IPS DF 6.9 (cell line): ENCODE data around the gene MRPL36.

Source experiments
- DNase-seq: peaks from one replicate; pipeline ENCODE4 v3.0.0-alpha.2; 2013; ENCODE audit warnings: low read depth, low spot score
- H3K27ac ChIP-seq: one replicate; pipeline ENCODE4 v1.5.1; 2013; ENCODE audit warnings: low read length, control low read depth
- H3K27me3 ChIP-seq: 2 replicates; pipeline ENCODE4 v1.6.1; 2013; ENCODE audit warnings: mild to moderate bottlenecking, low read length; ENCODE audit not compliant: control insufficient read depth, insufficient read depth
- H3K36me3 ChIP-seq: 2 replicates; pipeline ENCODE4 v1.6.1; 2013; ENCODE audit warnings: low read length; ENCODE audit not compliant: control insufficient read depth, insufficient read depth
- H3K4me1 ChIP-seq: 2 replicates; pipeline ENCODE4 v1.6.1; 2013; ENCODE audit warnings: low read length; ENCODE audit not compliant: control insufficient read depth, insufficient read depth
- H3K4me3 ChIP-seq: 2 replicates; pipeline ENCODE4 v1.5.1; 2013; ENCODE audit warnings: mild to moderate bottlenecking, low read length
- H3K9me3 ChIP-seq: 2 replicates; pipeline ENCODE4 v1.6.1; 2013; ENCODE audit warnings: low read length, inconsistent platforms; ENCODE audit not compliant: control insufficient read depth, insufficient read depth
- WGBS: extraction: QIAGEN DNeasy Blood & Tissue Kit; methylation state at CpG from one replicate; pipeline ENCODE4 v1.1.7; 2013; ENCODE audit warnings: mixed read lengths, missing lambda C conversion rate; ENCODE audit not compliant: insufficient read length, insufficient coverage; 5-methylcytosine and 5-hydroxymethylcytosine counted together

Gene MRPL36

DNA sequence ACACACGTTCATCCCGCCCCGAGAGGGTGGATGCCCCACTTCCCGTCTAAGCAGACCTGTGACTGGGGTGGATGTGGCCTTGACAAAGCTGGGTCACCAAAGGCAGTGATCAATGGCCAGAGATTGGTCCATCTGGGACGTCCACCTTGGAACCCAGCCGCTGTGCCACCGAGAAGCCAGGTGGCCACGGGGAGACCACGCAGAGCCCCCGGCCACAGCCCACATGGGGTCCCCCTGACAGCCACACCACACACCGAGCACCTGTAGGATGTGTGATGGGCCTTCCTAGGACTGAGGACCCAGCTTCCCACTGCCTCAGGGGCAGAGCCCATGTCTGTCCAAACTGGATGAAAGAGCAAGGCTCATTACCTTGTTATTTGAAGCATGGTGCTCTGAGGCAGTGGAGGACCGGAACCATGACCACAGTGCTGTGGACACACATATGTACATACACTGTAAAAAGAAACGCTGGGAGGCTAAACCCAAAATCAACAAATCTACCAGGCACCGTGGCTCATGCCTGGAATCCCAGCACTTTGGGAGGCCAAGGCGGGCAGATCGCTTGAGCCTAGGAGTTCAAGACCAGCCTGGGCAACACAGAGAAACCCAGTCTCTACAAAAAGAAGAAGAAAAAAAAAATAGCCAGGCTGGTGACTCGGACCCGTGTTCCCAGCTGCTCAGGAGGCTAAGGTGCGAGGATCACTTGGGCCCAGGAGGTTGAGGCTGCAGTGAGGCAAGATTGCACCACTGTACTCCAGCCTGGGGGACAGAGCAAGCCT, 50.1 kb downstream of the MRPL36 start:
- no CpG with 5 or more reads among the region's 19 CpGs for WGBS

DNA sequence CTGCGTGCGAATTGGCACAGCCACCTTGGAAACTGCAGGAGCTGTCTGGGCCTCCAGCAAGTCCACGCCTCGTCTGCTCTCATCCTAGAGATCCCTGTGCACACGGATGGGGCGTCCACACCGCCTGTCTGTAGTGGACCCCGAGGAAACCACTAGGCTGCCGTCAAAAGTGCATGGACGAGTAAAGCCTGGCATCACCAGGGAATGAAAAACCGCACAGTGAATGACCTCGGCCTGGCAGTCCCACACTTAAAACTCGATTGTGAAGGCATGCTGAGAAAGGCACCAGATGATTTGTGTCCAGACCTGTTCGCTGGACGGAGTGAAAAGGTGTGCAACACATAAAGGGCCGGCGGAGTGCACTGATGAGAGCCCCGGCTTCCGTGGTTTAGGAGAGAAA, 50.8 kb downstream of the MRPL36 start:
- Histone ChIP-seq H3K27ac (no peak overlapping the region), H3K4me3 (no peak overlapping the region), H3K27me3 (no peaks in the 10 kb centered on the region), H3K9me3 (no peaks in the 10 kb centered on the region), H3K4me1 (no peaks in the 10 kb centered on the region; the same call in 1 of the 2 replicates), H3K36me3 (no peaks in the 10 kb centered on the region)
- no peak for DNase-seq
- no CpG with 5 or more reads among the region's 19 CpGs for WGBS

More for the DNA sequence above, 50.1 kb downstream of the MRPL36 start:
- no peaks in the 10 kb centered on the region; the same call in 1 of the 2 replicates for H3K4me1 ChIP-seq
- H3K27ac ChIP-seq, result no peak overlapping the region
- H3K36me3 ChIP-seq, result no peaks in the 10 kb centered on the region
- H3K27me3 ChIP-seq, result no peaks in the 10 kb centered on the region
- H3K4me3 ChIP-seq, result no peak overlapping the region
- no peak for DNase-seq
- no peaks in the 10 kb centered on the region for H3K9me3 ChIP-seq
